K562 (cell line): ENCODE results near the gene CFL1. TPM values are rescaled to one million over a fixed set of nuclear protein-coding genes. Genes with fewer than 3 reads are reported as not detected.
A peak's percentile ranks its signal among the peaks of the same experiment; 100 is the strongest.

ENCODE experiments used
- CBFA2T2 ChIP-seq: fragments of 450-650 bp; conservative IDR thresholded peaks from 2 replicates; pipeline ENCODE4 v1.6.1; 2017; ENCODE audit warnings: mild to moderate bottlenecking
- CBX5 ChIP-seq: IDR thresholded peaks from 2 replicates; pipeline ENCODE4 v1.6.1; 2014; ENCODE audit warnings: low read depth, borderline replicate concordance
- HMGN3 ChIP-seq: IDR thresholded peaks from 2 replicates; pipeline ENCODE4 v1.6.1; 2011; ENCODE audit warnings: borderline replicate concordance, low read depth, mild to moderate bottlenecking, mixed read lengths, low read length; ENCODE audit not compliant: insufficient read length; ENCODE audit errors: extremely low read depth
- KDM1A ChIP-seq, 2 experiments: fragments of 450-650 bp; IDR thresholded peaks; 2 replicates each; pipeline ENCODE4 v1.6.1; 2016; ENCODE audit warnings: mild to moderate bottlenecking in 2 of 2
- KLF6 ChIP-seq: fragments of 250-450 bp; sonication (Bioruptor Pico); IDR thresholded peaks from 2 replicates; pipeline ENCODE4 v1.4.0; 2020; ENCODE audit warnings: mild to moderate bottlenecking, moderate library complexity, borderline replicate concordance
- MYC ChIP-seq, 2 experiments: fragments of 250-450 bp in 1 of 2; sonication (Bioruptor Pico) in 1 of 2; IDR thresholded peaks; 2 replicates each; pipeline versions ENCODE4 v1.5.1 to v1.6.1; 2012 to 2021; ENCODE audit warnings: low read depth in 2 of 2, borderline replicate concordance in 1 of 2, improper control_type of control experiment in 1 of 2, low read length in 1 of 2, mild to moderate bottlenecking in 1 of 2, moderate library complexity in 1 of 2
- NR2C1 ChIP-seq, 2 experiments: fragments of 450-650 bp; IDR thresholded peaks; 2 replicates each; pipeline ENCODE4 v1.6.1; 2017; ENCODE audit warnings: mild to moderate bottlenecking in 2 of 2, antibody characterized with exemption in 1 of 2, inconsistent platforms in 1 of 2, missing compliant biosample characterization in 1 of 2, missing genetic modification characterization in 1 of 2
- NUFIP1 ChIP-seq: fragments of 450-650 bp; IDR thresholded peaks from 2 replicates; pipeline ENCODE4 v1.6.1; 2018; ENCODE audit not compliant: partially characterized antibody
- POU5F1 ChIP-seq: fragments of 150-350 bp; IDR thresholded peaks from 2 replicates; pipeline ENCODE4 v1.6.1; 2014; ENCODE audit warnings: borderline replicate concordance, low read length, low read depth, mild to moderate bottlenecking; ENCODE audit not compliant: partially characterized antibody
- SREBF2 ChIP-seq: sonication (generic); formaldehyde crosslinking; IDR thresholded peaks from 2 replicates; pipeline ENCODE4 v1.4.0; 2020; ENCODE audit warnings: mild to moderate bottlenecking, missing genetic modification reagents
- TCF7L2 ChIP-seq: fragments of 150-350 bp; IDR thresholded peaks from 2 replicates; pipeline ENCODE4 v1.6.1; 2016; ENCODE audit warnings: low read depth, mild to moderate bottlenecking, low read length, moderate library complexity
- TFAM ChIP-seq: fragments of 250-450 bp; sonication (Bioruptor Pico); conservative IDR thresholded peaks from 2 replicates; pipeline ENCODE4 v1.5.0; 2021; ENCODE audit warnings: mild to moderate bottlenecking, moderate library complexity
- ZFX ChIP-seq: sonication (generic); formaldehyde crosslinking; IDR thresholded peaks from 2 replicates; pipeline ENCODE4 v1.8.0; 2022; ENCODE audit warnings: mild to moderate bottlenecking, missing genetic modification reagents, moderate library complexity
- polyA plus RNA-seq, 8 experiments: library from polyadenylated mRNA; depleted of rRNA in 4 of 8; stranded (reverse) in 5 of 8; unstranded in 3 of 8; fragments of >200 nt; fragmentation: Nextera tagmentation in 2 of 8; fragmentation: Illumina TruSeq in 1 of 8; extraction: Ambion mirVana in 2 of 8; extraction: Trizol in 1 of 8; gene quantifications; 2 replicates each; pipeline versions ENCODE4 v1.2.1 to v1.2.3, GENCODE V29; 2011 to 2014; ENCODE audit warnings: inconsistent platforms in 1 of 8, missing spikeins in 1 of 8
- total RNA-seq, 7 experiments: library from RNA; depleted of rRNA in 6 of 7; stranded (reverse); fragments of >200 nt in 6 of 7; fragmentation: Illumina TruSeq in 2 of 7; extraction: Trizol in 2 of 7; gene quantifications; 2 replicates each; pipeline versions ENCODE4 v1.2.1 to v1.2.3, GENCODE V29; 2011 to 2021; ENCODE audit warnings: low replicate concordance in 1 of 7
- TF ChIP-seq, protein P1 (sequence below): fragments of 250-450 bp; sonication (Bioruptor Pico); IDR thresholded peaks from 2 replicates; pipeline ENCODE4 v1.5.0; 2021
- TF ChIP-seq, protein P2 (sequence below): sonication (generic); formaldehyde crosslinking; IDR thresholded peaks from 2 replicates; pipeline ENCODE4 v1.4.0; 2020; ENCODE audit warnings: mild to moderate bottlenecking, missing genetic modification reagents
- TF ChIP-seq, protein P3 (sequence below): fragments of 250-450 bp; sonication (Bioruptor Pico); IDR thresholded peaks from 2 replicates; pipeline ENCODE4 v1.5.0; 2021; ENCODE audit warnings: mild to moderate bottlenecking, borderline replicate concordance
- TF ChIP-seq, protein P4 (sequence below): fragments of 450-650 bp; formaldehyde crosslinking; IDR thresholded peaks from 2 replicates; pipeline ENCODE4 v1.4.0; 2020; ENCODE audit warnings: mild to moderate bottlenecking, moderate library complexity

The CFL1 gene
- total and polyA plus RNA-seq, 9 of the 15 experiments (the other 6 are each of a cell fraction or from before 2014, with no cell fraction given), result 105 to 1,101 (median 859) TPM

DNA sequence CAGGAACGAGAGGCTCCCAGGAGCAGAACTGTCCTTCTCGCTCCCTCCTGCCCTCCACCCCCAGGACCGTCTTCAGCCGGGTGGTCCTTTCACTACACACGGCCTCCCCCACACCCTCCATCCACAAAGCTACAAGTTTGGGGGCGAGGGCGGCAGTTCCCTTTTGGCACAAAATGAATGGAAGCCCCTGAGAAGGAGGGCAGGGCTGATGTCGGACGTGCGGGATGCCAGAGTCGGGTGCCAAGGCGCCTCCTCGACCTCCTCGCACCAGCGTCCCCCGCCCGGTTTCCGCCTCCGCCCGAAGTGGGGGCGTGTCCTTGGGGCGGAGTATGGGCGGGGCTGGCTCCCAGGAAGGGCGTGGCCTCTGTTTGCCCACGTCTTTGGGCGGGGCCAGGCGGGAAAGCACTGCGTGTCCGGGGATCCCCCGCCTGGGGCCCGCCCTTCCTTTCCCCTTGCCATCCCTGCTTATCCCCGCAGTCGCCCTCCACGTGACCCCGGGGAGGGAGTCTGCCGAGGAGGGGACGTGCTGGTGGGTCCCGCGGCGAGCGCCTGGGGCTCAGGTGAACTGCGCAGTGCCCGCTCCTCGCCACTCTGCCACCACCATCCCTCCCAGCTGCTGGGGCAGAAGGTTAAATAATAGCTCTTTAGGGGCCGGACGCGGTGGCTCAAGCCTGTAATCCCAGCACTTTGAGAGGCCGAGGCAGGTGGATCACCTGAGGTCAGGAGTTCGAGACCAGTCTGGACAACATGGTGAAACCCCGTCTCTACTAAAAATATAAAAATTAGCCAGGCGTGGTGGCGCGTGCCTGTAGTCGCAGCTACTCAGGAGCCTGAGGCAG, 15.6 kb upstream of the CFL1 start (continued):
- TF ChIP-seq MYC (IDR thresholded peaks at IDR 0.05; ENCODE audit: low read depth, low read length) (peak; percentile 64; the same call in 1 of the 2 replicates), MYC (CRISPR knock-in tag; IDR thresholded peaks at IDR 0.05; ENCODE audit: borderline replicate concordance, low read depth) (no peak), TFAM (CRISPR knock-in tag) (no peak), ZFX (no peak; the same call in 1 of the 2 replicates), HMGN3 (peak; percentile 83), NUFIP1 (no peak), CBFA2T2 (peak; percentile 53), POU5F1 (no peak), SREBF2 (CRISPR knock-in tag) (no peak), CBX5 (no peak), NR2C1 (IDR thresholded peaks at IDR 0.05) (no peak), NR2C1 (tag; IDR thresholded peaks at IDR 0.05) (no peak), TCF7L2 (no peak), KLF6 (no peak), KDM1A (IDR thresholded peaks at IDR 0.05) (no peak)
- TF ChIP-seq, protein P1, sequence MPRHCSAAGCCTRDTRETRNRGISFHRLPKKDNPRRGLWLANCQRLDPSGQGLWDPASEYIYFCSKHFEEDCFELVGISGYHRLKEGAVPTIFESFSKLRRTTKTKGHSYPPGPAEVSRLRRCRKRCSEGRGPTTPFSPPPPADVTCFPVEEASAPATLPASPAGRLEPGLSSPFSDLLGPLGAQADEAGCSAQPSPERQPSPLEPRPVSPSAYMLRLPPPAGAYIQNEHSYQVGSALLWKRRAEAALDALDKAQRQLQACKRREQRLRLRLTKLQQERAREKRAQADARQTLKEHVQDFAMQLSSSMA (CRISPR knock-in tag), result no peak
- TF ChIP-seq, protein P2, sequence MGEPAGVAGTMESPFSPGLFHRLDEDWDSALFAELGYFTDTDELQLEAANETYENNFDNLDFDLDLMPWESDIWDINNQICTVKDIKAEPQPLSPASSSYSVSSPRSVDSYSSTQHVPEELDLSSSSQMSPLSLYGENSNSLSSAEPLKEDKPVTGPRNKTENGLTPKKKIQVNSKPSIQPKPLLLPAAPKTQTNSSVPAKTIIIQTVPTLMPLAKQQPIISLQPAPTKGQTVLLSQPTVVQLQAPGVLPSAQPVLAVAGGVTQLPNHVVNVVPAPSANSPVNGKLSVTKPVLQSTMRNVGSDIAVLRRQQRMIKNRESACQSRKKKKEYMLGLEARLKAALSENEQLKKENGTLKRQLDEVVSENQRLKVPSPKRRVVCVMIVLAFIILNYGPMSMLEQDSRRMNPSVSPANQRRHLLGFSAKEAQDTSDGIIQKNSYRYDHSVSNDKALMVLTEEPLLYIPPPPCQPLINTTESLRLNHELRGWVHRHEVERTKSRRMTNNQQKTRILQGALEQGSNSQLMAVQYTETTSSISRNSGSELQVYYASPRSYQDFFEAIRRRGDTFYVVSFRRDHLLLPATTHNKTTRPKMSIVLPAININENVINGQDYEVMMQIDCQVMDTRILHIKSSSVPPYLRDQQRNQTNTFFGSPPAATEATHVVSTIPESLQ, result no peak
- TF ChIP-seq, protein P3, sequence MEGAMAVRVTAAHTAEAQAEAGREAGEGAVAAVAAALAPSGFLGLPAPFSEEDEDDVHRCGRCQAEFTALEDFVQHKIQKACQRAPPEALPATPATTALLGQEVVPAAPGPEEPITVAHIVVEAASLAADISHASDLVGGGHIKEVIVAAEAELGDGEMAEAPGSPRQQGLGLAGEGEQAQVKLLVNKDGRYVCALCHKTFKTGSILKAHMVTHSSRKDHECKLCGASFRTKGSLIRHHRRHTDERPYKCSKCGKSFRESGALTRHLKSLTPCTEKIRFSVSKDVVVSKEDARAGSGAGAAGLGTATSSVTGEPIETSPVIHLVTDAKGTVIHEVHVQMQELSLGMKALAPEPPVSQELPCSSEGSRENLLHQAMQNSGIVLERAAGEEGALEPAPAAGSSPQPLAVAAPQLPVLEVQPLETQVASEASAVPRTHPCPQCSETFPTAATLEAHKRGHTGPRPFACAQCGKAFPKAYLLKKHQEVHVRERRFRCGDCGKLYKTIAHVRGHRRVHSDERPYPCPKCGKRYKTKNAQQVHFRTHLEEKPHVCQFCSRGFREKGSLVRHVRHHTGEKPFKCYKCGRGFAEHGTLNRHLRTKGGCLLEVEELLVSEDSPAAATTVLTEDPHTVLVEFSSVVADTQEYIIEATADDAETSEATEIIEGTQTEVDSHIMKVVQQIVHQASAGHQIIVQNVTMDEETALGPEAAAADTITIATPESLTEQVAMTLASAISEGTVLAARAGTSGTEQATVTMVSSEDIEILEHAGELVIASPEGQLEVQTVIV, result no peak
- TF ChIP-seq, protein P4, sequence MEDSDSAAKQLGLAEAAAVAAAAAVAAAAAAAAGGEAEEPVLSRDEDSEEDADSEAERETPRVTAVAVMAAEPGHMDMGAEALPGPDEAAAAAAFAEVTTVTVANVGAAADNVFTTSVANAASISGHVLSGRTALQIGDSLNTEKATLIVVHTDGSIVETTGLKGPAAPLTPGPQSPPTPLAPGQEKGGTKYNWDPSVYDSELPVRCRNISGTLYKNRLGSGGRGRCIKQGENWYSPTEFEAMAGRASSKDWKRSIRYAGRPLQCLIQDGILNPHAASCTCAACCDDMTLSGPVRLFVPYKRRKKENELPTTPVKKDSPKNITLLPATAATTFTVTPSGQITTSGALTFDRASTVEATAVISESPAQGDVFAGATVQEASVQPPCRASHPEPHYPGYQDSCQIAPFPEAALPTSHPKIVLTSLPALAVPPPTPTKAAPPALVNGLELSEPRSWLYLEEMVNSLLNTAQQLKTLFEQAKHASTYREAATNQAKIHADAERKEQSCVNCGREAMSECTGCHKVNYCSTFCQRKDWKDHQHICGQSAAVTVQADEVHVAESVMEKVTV (CRISPR knock-in tag), result no peak
